Measurements from ENCODE around the gene CD247.
"Not testable (repeated sequence)": the region's sequence is repeated elsewhere in the genome, so short reads cannot be mapped to it uniquely, and the experiment has no call there.

Gene CD247

GRCh38 chr1:167518331-167518700 is at the start of gene CD247:
Gene CD247, minus strand, starts transcription at chr1:167518529. Its CDS starts 64 bp downstream, at chr1:167518465.
- ATAC-seq: peak; percentile 52 to 55

- ATAC-seq: no peak
Observed at GRCh38 chr1:167567663-167568062, 49.3 kb upstream of the CD247 start.

- no peak for ATAC-seq
Observed at GRCh38 chr1:167566766-167567165, 48.4 kb upstream of the CD247 start.

GRCh38 chr1:167565922-167566321 is 47.6 kb upstream of the CD247 start:
- ATAC-seq: no peak

- ATAC-seq: no peak
Observed at GRCh38 chr1:167564612-167565270, 46.4 kb upstream of the CD247 start.

GRCh38 chr1:167563579-167564246 is 45.4 kb upstream of the CD247 start:
- ATAC-seq: no peak

GRCh38 chr1:167562702-167563101 is 44.4 kb upstream of the CD247 start:
- ATAC-seq: no peak

GRCh38 chr1:167561753-167562152 is 43.4 kb upstream of the CD247 start:
- no peak for ATAC-seq

GRCh38 chr1:167555971-167556714 is 37.8 kb upstream of the CD247 start:
- ATAC-seq: no peak

- not testable (repeated sequence) for ATAC-seq
Observed at GRCh38 chr1:167555072-167555471, 36.7 kb upstream of the CD247 start.

- peak; percentile 3 to 4 for ATAC-seq
Observed at GRCh38 chr1:167554028-167554779, 35.9 kb upstream of the CD247 start.

- peak; percentile 99 to 100 for ATAC-seq
Observed at GRCh38 chr1:167553136-167554027, 35.1 kb upstream of the CD247 start, which contains the start of gene CREG1. Gene CREG1, minus strand, starts transcription at chr1:167553762.

- ATAC-seq: no peak
Observed at GRCh38 chr1:167551362-167551761, 33.0 kb upstream of the CD247 start.

GRCh38 chr1:167548059-167548932 is 30.0 kb upstream of the CD247 start:
- no peak for ATAC-seq

GRCh38 chr1:167546935-167547334 is 28.6 kb upstream of the CD247 start:
- no peak for ATAC-seq

- ATAC-seq: no peak
Observed at GRCh38 chr1:167545349-167545748, 27.0 kb upstream of the CD247 start.

GRCh38 chr1:167544447-167545093 is 26.2 kb upstream of the CD247 start:
- no peak for ATAC-seq

- ATAC-seq: no peak
Observed at GRCh38 chr1:167543199-167543990, 25.1 kb upstream of the CD247 start.
